HG03196 (cell line): ENCODE results near the gene BBS1.
A peak's percentile ranks its signal among the peaks of the same experiment; 100 is the strongest.
"Not testable (repeated sequence)": the region's sequence is repeated elsewhere in the genome, so short reads cannot be mapped to it uniquely, and the experiment has no call there.

Experiments
- ATAC-seq: cut with Tn5 transposase; IDR thresholded peaks from one replicate; pipeline ENCODE4 v1.9.1; 2021; ENCODE audit not compliant: unreplicated experiment

BBS1 gene

DNA sequence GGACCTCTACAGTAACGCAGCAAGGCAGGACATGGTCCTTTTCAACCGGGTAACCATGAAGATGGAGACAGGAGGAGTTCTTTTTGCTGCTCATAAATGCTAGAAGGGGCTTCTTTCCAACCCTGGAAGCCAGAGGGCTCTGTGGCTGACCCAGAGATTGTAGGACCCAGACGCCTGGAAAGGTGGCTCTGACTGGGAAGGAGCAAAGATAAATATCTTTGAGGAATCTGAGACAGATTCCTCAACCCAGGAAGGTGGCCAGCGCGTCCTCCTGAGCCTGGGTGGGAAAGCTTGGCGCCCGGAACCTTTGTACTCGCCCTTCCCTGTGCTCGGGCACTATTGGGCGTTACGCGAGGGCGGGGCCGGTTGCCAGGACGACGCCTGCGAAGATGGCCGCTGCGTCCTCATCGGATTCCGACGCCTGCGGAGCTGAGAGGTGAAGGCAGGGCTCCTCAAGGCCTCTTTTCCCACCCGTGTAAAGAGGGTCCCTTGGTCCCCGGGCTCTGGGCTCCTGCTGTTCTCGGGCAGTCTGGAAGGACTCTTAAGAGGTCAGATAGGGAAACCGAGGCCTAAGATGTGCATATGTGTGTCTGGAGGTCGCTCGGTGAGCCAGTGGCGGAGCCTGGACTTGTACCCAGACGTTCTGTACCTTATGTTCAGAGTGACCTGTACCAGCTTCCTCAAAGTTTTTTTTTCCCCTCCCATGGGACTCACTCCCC, at the start of gene BBS1:
TSS of gene BBS1 (plus strand) at position 365 of the 719 bp plus-strand sequence. CDS start at position 390, 25 bp downstream.
- ATAC-seq: peak; percentile 84

DNA sequence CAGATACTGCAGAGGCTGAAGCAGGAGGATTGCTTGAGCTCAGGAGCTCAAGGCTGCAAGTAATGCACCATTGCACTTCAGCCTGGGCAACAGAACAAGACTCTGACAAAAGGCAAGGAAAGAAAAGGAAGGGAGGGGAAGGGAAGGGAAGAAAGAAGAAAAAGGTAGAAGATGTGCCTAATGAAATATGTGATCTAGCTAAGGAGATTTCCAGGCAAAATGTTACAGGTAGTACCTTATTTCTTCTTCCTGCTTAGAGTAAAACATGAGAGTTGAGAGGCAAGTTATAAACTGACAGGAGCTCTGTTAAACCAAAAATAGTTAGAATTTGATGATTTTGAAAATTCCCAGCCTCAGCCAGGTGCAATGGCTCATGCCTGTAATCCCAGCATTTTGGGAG, 48.4 kb upstream of the BBS1 start:
- no peak for ATAC-seq

DNA sequence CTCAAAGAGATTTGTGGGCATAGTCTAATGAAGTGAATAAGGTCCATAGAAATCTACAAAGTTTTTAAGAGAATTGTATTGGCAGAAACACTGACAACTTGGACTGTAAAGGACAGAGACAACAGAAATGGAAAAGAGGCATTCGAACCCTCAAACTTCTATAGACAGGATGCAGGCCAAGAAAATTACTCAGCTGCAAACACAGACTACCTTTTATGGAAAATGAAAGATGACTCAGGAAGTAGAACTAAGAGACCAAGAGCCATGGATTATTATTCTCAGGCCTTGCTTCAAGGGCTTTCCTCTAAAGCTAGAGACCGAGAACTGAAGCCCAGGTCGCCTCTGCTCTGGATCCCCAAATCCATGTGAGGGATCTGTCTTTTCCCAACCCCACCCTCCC, 47.5 kb upstream of the BBS1 start:
- ATAC-seq: no peak

DNA sequence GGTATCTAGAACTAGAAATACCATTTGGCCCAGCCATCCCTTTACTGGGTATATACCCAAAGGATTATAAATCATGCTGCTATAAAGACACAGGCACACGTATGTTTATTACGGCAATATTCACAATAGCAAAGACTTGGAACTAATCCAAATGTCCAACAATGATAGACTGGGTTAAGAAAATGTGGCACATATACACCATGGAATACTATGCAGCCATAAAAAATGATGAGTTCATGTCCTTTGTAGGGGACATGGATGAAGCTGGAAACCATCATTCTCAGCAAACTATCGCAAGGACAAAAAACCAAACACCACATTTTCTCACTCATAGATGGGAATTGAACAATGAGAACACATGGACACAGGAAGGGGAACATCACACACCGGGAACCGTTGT, 46.3 kb upstream of the BBS1 start:
- ATAC-seq: not testable (repeated sequence)

DNA sequence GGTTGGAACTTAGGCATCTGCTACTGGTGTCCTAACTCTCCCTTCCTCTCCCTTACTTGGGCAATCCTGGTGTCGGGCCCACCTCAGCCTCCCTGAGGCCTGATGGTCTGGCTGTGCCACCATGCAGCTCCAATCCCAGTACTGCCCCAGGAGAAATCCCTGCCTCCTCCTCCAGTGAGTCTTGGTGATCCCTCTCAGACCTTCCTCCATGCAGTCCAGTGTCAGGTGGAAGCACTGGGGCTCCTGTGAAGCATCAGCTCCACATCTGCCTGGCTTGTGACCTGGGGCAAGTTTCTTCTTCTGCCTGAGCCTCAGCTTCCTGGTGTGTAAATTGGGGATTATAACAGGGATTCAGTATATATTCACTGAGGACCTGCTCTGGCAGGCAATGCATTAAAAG, 45.5 kb upstream of the BBS1 start:
- no peak for ATAC-seq

DNA sequence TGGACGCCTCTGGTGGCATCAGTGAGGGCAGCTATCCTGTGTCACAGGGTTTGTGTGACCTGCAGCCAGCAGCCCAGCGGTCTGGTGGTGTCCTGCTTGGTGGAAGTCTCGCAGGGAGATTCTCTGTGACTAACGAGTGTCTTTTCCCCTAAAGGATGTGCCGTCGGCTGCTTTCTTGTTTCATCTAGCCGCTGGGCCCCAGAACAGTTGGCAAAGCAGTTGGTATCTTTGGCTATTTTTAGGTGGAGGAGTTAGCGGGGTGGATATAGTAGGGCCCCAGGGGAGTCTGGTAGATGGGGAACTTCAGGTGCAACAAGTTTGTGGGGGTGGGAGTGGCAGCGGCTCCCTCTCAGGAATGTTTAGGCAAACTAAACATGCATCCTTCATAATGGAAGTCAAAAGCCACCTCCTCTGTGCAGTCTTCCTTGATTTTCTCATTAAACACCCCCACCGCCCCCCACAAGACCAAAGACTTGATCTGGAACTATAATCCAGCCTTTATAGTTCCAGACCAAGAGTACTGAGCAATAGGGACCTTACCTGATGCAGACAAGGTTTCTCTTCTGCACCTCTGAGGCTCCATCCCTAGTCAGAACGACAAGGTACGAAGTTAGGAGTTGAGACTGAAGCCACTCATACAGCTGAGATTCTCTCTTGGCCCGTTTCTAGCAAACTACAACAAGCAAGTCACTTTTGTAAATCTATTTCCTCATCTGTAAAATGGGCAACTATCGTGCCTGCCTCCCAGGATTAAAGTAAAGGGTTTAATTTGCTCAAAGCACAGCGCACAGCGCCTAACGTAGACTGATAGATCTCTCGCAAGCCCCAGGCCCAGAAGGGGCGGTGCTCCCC, 44.8 kb upstream of the BBS1 start:
- ATAC-seq: no peak

DNA sequence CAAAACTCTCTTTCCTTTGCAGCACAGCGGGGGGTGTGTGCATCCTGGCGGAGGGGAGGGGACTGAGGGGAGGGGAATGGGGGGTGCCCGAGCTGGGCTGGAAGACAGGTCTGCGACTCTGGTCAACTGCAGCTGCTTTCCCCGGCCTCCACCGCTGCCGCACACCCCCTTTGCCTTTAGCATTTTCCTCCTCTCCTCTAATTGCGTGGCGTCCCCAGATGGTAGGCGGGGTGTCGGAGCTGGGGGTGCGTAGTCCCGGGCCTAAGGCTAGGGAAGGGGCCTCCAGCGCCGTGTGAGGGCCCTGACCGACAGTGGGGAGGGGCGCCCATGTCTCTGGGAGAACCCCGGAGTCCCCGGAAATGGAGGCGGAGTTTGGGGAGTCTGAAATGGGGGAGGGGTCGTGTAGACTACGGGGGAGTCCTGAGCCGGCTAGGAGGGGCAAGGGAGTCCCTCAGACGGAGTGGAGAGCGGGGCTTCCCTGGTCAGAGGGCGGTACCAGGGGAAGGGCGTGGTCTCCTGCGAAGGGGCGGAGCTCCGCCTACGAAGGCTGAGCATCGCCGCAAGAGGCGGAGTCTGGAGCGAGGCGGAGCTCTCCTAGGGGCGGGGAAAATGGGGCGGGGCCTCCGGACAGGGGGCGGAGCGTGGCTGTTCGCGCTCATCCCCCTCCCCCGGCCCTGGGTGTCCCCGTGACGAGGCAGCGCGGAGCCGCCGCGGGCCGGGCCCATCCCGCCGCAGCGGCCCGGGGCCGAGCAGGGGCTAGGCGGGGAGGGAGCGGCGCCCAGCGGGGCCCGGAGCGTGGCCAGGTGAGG, 44.0 kb upstream of the BBS1 start, which contains the start of gene PELI3:
TSS of gene PELI3 (plus strand) at position 681 of the 809 bp plus-strand sequence. CDS start 1,224 bp downstream, outside the sequence.
- peak; percentile 81 for ATAC-seq

DNA sequence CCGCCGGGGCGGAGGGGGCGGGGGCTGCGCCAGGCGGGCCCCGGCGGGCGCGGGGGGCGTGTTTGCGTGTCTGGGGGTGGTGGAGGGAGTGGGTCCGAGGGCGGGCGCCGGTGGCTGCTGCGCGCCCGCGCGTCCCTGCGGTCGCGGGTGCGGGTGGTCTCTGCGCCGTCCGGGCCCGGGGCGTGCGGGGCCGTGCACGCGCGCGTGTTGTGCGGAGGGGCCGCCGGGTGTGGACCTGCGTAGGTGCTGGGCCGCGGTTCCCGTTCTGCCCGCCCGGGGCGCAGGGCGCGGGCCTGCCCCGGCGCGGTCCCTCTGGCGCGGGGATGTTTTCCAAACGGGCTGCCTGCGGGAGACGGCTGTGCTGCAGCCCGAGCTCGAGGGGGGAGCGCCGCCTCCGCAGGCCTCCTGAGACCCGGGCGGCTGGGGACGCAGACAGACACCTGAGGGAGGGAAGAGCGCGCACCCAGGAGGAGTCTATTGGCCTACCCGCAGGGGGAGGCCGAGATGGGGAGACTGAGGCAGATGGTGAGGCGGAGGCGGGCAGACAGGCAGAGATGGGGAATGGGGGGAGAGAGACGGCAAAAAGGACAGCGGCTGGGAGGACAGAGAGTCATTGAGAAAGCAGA, 43.3 kb upstream of the BBS1 start:
- peak; percentile 13 for ATAC-seq

DNA sequence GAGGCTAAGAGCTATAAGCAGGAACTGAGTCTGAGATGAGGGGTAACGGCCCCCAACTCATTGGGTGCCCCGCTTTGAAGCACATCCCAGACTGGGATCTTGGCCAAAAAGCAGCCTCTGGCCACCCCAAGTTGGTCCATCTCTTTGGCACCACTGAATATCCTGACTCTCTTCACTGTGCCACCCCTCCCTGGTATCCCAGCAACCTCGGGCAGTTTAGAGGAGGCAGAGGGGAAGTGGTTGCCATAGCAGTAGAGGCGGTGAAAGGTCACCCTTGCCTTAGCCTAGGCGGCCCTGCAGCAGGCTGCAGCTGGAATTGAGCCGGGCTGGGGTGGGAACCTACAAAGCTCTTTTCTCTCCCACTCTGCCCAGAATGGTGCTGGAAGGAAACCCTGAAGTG, 42.7 kb upstream of the BBS1 start:
- ATAC-seq: no peak

DNA sequence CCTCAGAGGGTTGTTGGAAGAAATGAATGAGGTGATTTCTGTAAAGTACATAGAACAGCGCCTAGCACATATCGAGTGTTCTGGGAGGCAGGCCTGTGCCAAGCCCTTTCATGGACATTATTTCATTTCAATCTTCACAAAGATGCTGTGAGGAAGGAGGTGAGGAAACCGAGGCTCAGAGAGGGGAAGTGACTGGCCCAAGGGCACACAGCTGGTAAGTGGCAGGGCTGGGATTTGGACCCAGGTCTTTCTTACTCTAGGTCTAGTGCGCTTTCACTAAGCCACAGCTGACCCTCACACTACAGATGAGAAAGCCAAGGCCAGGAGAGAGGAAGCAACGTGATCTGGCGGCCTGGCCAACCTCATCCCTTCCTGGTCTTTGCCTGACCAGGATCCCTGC, 41.7 kb upstream of the BBS1 start:
- ATAC-seq: no peak

DNA sequence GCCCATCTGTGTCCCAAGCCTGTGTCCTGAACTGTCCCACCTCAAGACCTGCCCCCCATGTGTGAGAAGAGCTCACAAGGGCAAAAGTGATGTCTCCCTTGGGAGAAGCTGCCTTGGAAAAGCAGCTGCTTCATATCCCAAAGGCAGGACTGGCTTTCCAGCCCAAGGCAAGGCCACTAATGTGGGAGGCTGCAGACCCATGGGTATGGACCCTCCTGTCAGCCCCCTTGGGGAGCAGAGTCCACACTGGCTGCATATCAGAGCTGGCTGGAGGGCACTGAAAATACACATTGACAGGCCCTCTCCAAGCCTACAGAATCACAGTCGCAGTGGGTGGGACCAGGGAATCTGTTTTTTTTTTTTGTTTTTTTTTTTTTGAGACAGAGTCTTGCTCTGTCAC, 41.0 kb upstream of the BBS1 start:
- no peak for ATAC-seq

DNA sequence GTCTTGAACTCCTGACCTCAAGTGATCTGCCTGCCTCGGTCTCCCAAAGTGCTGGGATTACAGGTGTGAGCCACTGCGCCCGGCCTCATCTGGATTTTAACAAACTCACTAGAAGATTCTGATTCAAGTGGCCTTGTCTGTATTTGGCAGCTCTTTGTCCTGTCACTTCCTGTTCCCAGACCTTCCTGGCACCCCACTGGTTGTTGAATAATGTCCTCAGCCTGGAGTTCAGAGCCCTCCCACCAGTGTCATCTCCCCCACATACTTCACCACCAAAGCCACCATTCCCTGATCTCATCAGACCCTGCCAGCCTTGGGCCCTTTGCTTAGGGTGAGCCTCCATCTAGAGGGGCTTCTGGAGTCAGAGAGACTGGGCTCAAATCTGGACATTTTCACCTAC, 40.4 kb upstream of the BBS1 start:
- no peak for ATAC-seq

DNA sequence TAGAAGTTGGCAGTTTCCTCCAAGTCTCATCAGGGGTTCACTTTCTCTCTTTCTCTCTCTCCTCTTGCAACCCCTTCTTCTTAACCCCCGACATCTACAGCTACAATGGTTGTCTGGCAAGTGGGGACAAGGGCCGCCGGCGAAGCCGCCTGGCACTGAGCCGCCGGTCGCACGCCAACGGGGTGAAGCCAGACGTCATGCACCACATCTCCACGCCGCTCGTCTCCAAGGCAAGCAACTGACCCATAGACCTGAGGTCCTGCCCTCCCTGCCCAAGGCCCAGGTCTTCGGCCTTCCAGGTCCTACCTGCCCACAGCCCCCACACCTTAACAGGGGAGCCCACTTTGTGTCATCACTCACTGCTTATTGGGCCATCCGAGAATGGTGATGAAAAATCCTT, 39.3 kb upstream of the BBS1 start:
- no peak for ATAC-seq

DNA sequence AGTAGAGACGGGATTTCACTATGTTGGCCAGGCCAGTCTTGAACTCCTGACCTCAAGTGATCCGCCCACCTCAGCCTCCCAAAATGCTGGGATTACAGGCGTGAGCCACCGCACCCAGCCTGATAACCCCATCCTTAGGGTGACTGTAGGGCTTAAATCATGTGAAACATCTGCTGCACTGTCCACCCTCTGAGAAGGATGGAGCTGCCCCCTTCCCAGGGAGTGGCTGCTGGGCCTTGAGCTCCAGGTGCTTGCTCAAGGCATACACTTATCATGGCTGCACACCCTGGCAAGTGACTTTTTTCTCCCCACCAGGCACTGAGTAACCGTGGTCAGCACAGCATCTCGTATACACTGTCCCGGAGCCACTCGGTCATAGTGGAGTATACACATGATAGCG, 38.4 kb upstream of the BBS1 start:
- no peak for ATAC-seq

DNA sequence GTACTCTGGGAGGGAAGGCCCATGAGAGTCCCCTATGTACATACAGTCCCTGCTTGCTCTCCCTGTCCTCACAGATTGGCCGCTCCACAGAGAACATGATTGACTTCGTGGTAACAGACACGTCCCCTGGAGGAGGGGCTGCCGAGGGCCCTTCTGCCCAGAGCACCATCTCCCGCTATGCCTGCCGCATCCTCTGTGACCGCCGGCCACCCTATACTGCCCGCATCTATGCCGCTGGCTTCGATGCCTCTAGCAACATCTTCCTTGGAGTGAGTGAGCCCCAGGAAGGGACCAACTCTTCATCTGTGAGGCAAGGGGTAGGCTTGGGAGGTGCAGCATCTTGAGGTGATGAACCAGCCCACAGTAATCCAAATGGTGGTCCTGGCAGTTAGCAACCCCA, 37.3 kb upstream of the BBS1 start:
- no peak for ATAC-seq

DNA sequence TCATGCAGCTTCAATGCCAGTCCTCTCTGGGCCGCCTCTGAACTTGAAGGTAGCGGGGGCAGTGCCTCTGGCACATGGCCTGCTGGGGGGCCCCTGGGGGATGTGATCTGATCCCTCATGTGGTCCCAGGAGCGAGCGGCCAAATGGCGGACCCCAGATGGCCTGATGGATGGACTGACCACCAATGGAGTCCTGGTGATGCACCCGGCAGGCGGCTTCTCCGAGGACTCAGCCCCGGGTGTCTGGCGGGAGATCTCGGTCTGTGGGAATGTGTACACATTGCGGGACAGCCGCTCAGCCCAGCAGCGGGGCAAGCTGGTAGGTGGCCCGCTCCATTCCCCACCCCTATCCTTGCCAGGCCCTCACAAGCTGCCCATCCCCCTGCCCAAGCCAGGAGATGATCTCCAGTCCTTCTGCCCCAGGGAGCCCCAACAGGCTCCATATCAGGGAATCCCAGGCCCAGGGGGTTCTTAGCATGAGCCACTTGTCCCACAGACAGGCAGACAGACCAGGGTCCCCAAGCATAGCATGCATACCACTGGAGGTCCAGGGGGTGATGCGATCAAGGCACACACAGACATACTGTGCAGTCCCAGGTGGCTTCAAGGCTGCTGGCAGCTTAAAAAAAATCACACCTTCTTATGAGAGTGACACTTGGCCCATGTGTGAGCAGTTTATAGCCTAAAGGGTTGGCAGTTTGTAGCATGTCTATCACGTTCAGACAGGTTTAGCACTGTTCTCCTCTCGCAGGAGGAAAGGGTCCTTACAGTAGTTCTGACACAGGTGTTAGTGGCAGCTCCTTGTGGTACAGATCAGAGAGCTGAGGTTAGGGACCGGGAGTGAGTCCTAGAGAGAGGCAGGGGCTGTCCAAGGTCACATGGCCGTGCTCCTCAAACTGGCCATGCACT, 36.6 kb upstream of the BBS1 start:
- ATAC-seq: no peak

DNA sequence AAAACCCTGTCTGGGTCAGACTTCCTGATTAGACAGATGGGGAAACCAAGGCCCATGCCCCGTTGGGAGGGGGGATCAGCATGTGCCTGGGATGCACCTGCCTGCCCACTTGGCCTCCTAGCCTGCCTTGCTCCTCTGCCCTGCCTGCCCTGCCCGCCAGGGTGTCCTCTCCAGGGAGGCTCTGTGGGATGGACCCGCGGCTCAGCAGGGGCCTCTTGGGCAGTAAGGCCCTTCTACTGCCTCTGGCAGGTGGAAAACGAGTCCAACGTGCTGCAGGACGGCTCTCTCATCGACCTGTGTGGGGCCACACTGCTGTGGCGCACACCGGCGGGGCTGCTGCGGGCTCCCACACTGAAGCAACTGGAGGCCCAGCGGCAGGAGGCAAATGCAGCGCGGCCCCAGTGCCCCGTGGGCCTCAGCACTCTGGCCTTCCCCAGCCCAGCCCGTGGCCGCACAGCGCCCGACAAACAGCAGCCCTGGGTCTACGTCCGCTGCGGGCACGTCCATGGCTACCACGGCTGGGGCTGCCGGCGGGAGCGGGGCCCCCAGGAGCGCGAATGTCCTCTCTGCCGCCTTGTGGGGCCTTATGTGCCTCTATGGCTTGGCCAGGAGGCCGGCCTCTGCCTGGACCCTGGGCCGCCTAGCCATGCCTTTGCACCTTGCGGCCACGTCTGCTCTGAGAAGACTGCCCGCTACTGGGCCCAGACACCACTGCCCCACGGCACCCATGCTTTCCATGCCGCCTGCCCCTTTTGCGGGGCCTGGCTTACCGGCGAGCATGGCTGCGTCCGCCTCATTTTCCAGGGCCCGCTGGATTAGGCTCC, 34.9 kb upstream of the BBS1 start:
- no peak for ATAC-seq

DNA sequence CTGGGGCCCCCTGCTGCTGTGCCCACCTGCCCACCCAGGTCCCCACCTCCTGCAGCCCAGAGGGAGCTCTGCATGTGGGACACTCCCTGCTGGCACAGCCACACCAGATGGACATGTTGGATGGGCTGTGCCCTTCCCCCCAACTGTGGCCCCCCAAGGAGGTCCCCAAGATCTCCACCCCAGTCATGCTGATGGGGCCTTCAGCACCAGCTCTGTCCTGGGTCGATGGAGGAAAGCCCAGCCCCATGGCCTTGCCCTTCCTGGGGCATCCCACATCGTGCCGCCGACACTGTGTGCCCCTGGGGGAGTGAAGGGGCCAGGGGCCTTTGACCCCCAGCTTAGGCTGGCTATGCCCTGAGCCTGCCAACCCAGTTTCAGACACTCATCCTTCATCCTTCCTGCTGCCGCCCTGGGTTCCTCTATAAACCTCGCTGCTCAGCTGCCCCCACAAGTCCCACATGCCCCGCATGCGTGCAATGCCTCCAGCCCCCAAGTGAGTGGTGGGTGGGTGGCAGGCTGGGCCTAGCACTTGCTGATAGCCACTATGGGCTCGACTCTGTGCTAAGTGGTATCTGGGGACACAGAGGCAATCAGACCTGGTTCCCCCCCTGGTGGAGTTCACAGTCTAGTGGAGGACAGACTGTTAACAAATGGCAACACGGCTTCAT, 34.1 kb upstream of the BBS1 start:
- no peak for ATAC-seq

DNA sequence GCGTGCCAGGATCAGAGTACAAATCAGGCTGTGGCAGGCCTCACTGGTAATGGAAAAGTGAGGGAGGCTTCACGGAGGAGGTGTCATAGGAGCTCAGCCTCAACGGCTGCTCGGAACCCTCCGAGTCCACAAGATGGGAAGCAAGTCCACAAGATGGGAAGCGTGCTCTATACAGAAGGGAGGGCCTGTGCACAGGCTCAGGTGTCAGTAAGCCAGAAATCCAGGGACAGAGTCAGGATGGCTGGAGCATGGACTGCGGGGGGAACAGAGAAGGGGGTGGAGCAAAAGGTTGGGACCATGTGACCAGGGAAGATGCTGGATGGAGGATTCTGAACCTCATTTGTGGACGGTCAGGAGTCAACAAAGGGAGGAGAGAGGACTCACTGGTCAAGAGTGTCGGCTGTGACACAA, 33.6 kb upstream of the BBS1 start:
- ATAC-seq: no peak
